Measurements from ENCODE around the gene GIPC1. TPM values are rescaled to one million over a fixed set of nuclear protein-coding genes. Genes with fewer than 3 reads are reported as not detected.

Gene GIPC1
- total and polyA plus RNA-seq, 2 of the 4 experiments (the other 2 are of a cell fraction), result 74.2 to 133 TPM

DNA sequence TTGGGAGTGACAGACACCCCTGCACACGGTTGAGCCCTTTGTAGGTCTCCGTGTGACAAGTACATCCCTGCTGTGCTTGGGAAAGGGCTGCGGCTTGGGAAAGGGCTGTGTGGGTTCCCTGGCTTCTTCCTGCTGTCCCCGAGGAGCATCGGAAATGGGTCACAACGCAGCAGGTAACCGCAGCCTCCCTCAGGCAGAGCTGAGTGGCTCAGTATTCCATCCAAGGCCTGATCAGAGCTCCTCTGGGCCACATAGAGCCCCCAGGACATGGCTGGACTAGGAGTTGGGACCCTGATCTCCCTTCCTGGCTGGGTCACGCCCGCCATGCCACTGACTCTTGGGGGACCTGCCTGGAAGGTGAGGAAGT lies 49.8 kb upstream of the GIPC1 start:
- Histone ChIP-seq H2AK5ac (ENCODE audit: low read depth, low read length) (no peak overlapping the region), H3K4ac (ENCODE audit: low read depth, low read length) (no peak overlapping the region), H2AFZ (replicated peaks; ENCODE audit: low read length, poor library complexity) (no peak overlapping the region), H3K14ac (replicated peaks; ENCODE audit: low read depth, low read length) (no peak overlapping the region), H2BK120ac (ENCODE audit: low read depth, low read length) (no peak overlapping the region), H3K56ac (ENCODE audit: extremely low read depth, insufficient read depth, low read length) (no peak overlapping the region), H3K4me3 (ENCODE audit: insufficient read depth, low read depth, low read length) (no peak overlapping the region), H4K5ac (ENCODE audit: low read depth, low read length) (no peak overlapping the region), H4K8ac (ENCODE audit: low read depth in 2 of 2, low read length in 2 of 2) (no peak overlapping the region), H4K91ac (ENCODE audit: insufficient read depth, low read depth, low read length) (no peak overlapping the region), H3K27me3 (ENCODE audit: control insufficient read depth, insufficient read depth, low read length) (no peaks in the 10 kb centered on the region), H4K20me1 (ENCODE audit: insufficient read depth, low read length) (peaks cover 19% of the 10 kb centered on the region), H3K36me3 (ENCODE audit: control insufficient read depth, insufficient read depth, low read length) (no peaks in the 10 kb centered on the region), H3K27ac (ENCODE audit: insufficient read depth, low read length) (no peak overlapping the region), H3K4me1 (ENCODE audit: control insufficient read depth, insufficient read depth, low read length) (peaks cover 6% of the 10 kb centered on the region; the same call in 1 of the 2 replicates), H3K9me1 (ENCODE audit: insufficient read depth, low read length) (peaks cover 14% of the 10 kb centered on the region; the same call in 1 of the 2 replicates), H3K23ac (ENCODE audit: low read depth, low read length) (no peak overlapping the region), H2AK9ac (replicated peaks; ENCODE audit: low read depth, low read length, poor library complexity) (peak overlapping the region; percentile 42), H3K9ac (ENCODE audit: low read depth, low read length) (no peak overlapping the region), H3K79me1 (ENCODE audit: low read depth in 1 of 2, low read length in 2 of 2) (peaks cover 12 to 54% of the 10 kb centered on the region in 2 experiments), H2BK15ac (ENCODE audit: low read depth, low read length) (no peak overlapping the region), H3K18ac (ENCODE audit: low read depth, low read length) (no peak overlapping the region), H2BK20ac (ENCODE audit: low read depth, low read length) (no peak overlapping the region), H3K4me2 (ENCODE audit: low read depth, low read length) (no peak overlapping the region), H3K9me3 (ENCODE audit: control insufficient read depth, insufficient read depth, low read length) (no peaks in the 10 kb centered on the region), H2BK5ac (ENCODE audit: low read depth, low read length, poor library complexity, severe bottlenecking) (no peak overlapping the region)
- ChIA-PET POLR2A (ENCODE audit: unreplicated experiment) (no interaction called here), CTCF (interaction anchor here (1.7 kb wide), 1 partner anchor 12 kb away, joined by 5 read pairs; no protein-coding TSS in a partner anchor)
- no peak for DNase-seq
- TF ChIP-seq NFE2L2 (IDR thresholded peaks at IDR 0.05; ENCODE audit: low read depth, low read length) (no peak), RFX5 (IDR thresholded peaks at IDR 0.05; ENCODE audit: low read depth, low read length) (no peak), POLR2A (IDR thresholded peaks at IDR 0.05; ENCODE audit: low read depth, low read length) (no peak), MAZ (IDR thresholded peaks at IDR 0.05; ENCODE audit: borderline replicate concordance, low read depth, low read length) (no peak), MXI1 (IDR thresholded peaks at IDR 0.05; ENCODE audit: borderline replicate concordance, low read depth, low read length) (no peak), BHLHE40 (IDR thresholded peaks at IDR 0.05; ENCODE audit: low read depth, low read length) (no peak), RCOR1 (IDR thresholded peaks at IDR 0.05; ENCODE audit: insufficient replicate concordance, low read length) (no peak), MAFK (IDR thresholded peaks at IDR 0.05; ENCODE audit: low read depth, low read length) (no peak), RAD21 (IDR thresholded peaks at IDR 0.05; ENCODE audit: low read length) (no peak), SMC3 (IDR thresholded peaks at IDR 0.05; ENCODE audit: low read depth, low read length) (no peak), CHD1 (IDR thresholded peaks at IDR 0.05; ENCODE audit: low read depth, low read length) (no peak), CEBPB (IDR thresholded peaks at IDR 0.05; ENCODE audit: low read depth, low read length) (no peak)
- TF ChIP-seq, protein P1, sequence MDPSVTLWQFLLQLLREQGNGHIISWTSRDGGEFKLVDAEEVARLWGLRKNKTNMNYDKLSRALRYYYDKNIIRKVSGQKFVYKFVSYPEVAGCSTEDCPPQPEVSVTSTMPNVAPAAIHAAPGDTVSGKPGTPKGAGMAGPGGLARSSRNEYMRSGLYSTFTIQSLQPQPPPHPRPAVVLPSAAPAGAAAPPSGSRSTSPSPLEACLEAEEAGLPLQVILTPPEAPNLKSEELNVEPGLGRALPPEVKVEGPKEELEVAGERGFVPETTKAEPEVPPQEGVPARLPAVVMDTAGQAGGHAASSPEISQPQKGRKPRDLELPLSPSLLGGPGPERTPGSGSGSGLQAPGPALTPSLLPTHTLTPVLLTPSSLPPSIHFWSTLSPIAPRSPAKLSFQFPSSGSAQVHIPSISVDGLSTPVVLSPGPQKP (IDR thresholded peaks at IDR 0.05; ENCODE audit: borderline replicate concordance, low read depth, low read length), result no peak
- TF ChIP-seq, protein P2, sequence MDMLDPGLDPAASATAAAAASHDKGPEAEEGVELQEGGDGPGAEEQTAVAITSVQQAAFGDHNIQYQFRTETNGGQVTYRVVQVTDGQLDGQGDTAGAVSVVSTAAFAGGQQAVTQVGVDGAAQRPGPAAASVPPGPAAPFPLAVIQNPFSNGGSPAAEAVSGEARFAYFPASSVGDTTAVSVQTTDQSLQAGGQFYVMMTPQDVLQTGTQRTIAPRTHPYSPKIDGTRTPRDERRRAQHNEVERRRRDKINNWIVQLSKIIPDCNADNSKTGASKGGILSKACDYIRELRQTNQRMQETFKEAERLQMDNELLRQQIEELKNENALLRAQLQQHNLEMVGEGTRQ (IDR thresholded peaks at IDR 0.05; ENCODE audit: low read depth, low read length), result no peak
- intact Hi-C loops (cut with micrococcal nuclease) (no loop called here), in situ Hi-C loops (cut with MboI; ENCODE audit: low sequenced_read_pairs) (no loop called here), dilution Hi-C loops (cut with HindIII; ENCODE audit: low sequenced_read_pairs, unreplicated experiment) (no loop called here)
- 50% methylated on average over 2 of the region's 9 CpGs; no CpG with 5 or more reads in 1 of the 2 experiments for WGBS, 2 experiments (ENCODE audit: extremely low coverage in 2 of 2, insufficient read length in 1 of 2)
- ATAC-seq (ENCODE audit: low read depth), result no peak
- no TSS peak for BruUV-seq (replicated peaks)
